GM12873 (cell line): ENCODE data around the gene ADD1.

ENCODE experiments used
- TF ChIP-seq, protein P1 (sequence below): IDR thresholded peaks from 2 replicates; pipeline ENCODE4 v1.5.1; 2012; ENCODE audit warnings: low read depth, mild to moderate bottlenecking, moderate library complexity, low read length, control low read depth; ENCODE audit not compliant: insufficient read depth; ENCODE audit errors: missing control alignments

ADD1 gene

DNA sequence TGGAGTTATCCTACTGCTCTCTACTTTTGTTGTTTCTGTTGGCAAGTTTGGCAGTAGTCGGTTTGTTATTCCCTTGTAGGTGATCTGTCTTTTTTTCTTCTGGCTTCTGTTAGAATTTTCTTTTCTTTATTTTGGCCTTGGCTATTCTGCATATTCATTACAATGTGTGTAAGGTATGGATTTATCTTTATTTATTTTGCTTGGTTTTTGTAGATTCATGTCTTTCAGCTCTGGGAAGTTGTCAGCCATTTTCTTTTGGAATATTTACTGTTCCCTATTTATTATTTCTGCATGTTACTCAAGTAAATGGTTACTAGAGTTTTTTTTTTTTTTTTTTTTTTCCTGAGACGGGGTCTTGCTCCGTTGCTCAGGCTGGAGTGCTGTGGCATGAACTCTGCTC, 12.6 kb downstream of the ADD1 start:
- TF ChIP-seq, protein P1, sequence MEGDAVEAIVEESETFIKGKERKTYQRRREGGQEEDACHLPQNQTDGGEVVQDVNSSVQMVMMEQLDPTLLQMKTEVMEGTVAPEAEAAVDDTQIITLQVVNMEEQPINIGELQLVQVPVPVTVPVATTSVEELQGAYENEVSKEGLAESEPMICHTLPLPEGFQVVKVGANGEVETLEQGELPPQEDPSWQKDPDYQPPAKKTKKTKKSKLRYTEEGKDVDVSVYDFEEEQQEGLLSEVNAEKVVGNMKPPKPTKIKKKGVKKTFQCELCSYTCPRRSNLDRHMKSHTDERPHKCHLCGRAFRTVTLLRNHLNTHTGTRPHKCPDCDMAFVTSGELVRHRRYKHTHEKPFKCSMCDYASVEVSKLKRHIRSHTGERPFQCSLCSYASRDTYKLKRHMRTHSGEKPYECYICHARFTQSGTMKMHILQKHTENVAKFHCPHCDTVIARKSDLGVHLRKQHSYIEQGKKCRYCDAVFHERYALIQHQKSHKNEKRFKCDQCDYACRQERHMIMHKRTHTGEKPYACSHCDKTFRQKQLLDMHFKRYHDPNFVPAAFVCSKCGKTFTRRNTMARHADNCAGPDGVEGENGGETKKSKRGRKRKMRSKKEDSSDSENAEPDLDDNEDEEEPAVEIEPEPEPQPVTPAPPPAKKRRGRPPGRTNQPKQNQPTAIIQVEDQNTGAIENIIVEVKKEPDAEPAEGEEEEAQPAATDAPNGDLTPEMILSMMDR, result no peak

- TF ChIP-seq, protein P1, result no peak
Measured at GRCh38 chr4:2857349-2857927, 13.8 kb downstream of the ADD1 start.

- TF ChIP-seq, protein P1, result no peak
Measured at GRCh38 chr4:2858451-2859217, 15.0 kb downstream of the ADD1 start.

DNA sequence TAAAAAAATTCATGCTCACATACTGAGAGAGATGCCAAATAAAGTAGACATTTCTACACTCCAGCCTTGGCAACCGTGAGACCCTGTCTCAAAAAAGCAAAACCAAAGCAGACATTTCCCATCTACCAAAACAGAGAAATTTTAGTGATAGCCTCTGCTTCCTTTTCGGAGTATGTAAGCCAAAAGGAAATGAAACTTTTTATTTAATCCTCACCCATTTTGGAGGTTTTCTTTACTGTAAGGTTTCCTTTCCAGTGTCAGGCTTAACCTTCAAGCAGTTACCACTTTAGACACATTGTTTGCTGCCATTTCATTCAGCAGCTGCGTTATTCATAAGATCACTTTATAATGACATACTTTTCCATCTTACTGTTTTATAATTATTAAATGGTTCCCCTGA, 15.9 kb downstream of the ADD1 start:
- TF ChIP-seq, protein P1, result no peak

DNA sequence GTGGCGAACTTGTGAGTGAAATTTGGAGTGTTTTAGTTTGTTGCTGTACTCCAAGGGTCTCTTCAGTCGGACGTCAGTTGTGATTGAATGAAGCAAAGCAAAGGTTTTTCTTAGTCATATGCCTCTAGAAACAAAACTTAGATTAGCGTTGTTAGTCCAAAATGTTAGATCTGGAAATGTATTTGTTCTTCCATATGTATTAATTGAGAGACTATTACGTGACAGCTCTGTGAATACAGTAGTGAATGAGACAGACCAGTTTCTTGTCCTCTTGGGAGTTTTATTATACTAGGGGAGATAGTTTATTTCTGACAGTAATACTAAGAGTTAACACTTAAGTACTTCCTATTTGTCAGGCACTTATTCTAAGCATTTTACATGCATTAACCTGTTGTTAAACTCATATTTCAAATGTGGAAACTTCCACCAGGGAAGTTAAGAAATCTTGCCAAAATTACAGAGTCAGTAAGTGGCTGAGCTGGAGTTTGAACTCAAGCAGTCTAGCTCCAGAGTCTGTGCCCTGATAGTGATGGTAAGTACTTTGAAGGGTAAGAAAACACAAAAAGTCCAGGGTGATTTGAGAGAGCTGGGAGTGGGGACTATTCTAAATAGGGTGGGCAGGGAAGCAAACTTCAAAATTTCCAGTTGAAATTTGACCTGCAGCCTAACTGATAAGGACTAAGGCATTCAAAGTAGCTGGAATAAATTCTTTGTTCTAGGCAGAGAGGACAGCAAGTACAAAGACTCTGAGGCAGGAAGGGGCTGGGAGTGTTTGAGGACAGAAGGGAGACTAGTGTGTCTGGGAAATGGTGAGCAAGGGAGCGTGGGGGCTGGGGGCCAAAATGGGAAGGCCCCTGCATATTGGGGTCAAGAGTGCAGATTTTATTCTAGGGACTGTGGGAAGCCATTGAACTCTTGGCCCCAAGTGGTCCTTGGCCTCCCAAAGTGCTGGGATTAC, 17.0 kb downstream of the ADD1 start:
- TF ChIP-seq, protein P1, result no peak

GRCh38 chr4:2861631-2862436, 18.2 kb downstream of the ADD1 start:
- TF ChIP-seq, protein P1, result no peak
